ENCODE data around the gene PRPSAP1. TPM values are rescaled to one million over a fixed set of nuclear protein-coding genes. Genes with fewer than 3 reads are reported as not detected.

Gene PRPSAP1
- total RNA-seq, 2 experiments from 2014 or later, result 10.8 to 12.1 TPM

- Mint-ChIP-seq H3K4me1 (ENCODE audit: low read depth) (no peaks in the 10 kb centered on the region), H3K9me3 (no peaks in the 10 kb centered on the region), H3K27me3 (no peaks in the 10 kb centered on the region), H3K27ac (no peak overlapping the region), H3K36me3 (ENCODE audit: low read depth) (no peaks in the 10 kb centered on the region), H3K4me3 (no peak overlapping the region)
- no peaks in the 10 kb centered on the region for H3K27me3 ChIP-seq (ENCODE audit: control insufficient read depth in 1 of 2, insufficient read depth in 2 of 2, low read length in 2 of 2)
- no peak overlapping the region for H3K27ac ChIP-seq (ENCODE audit: low read depth in 1 of 2, low read length in 2 of 2)
- no peaks in the 10 kb centered on the region for H3K9me3 ChIP-seq (ENCODE audit: control insufficient read depth in 1 of 2, insufficient read depth in 1 of 2, low read length in 2 of 2)
- ChIA-PET POLR2A (no interaction called here), CTCF (no interaction called here)
- H3K4me3 ChIP-seq (ENCODE audit: low read length), result no peak overlapping the region
- TF ChIP-seq CTCF (IDR thresholded peaks at IDR 0.05), result no peak
- ATAC-seq (ENCODE audit: poor library complexity) (no peak), DNase-seq (no peak)
- no peaks in the 10 kb centered on the region for H3K36me3 ChIP-seq (ENCODE audit: insufficient read depth, low read length)
- H3K4me1 ChIP-seq (ENCODE audit: insufficient read depth, low read length), result no peaks in the 10 kb centered on the region
- intact Hi-C loops (cut with DNase I, micrococcal nuclease), result no loop called here
Measured at GRCh38 chr17:76367642-76368041, 13.9 kb upstream of the PRPSAP1 start.

- no peaks in the 10 kb centered on the region for H3K27me3 ChIP-seq (ENCODE audit: control insufficient read depth in 1 of 2, insufficient read depth in 2 of 2, low read length in 2 of 2)
- no peak overlapping the region for H3K27ac ChIP-seq (ENCODE audit: low read depth in 1 of 2, low read length in 2 of 2)
- DNase-seq (no peak), ATAC-seq (ENCODE audit: poor library complexity) (no peak)
- POLR2A ChIA-PET, result interaction anchor here (1.4 kb wide), 1 partner anchor 13 kb away, joined by 4 read pairs; no protein-coding TSS in a partner anchor
- H3K4me1 Mint-ChIP-seq (ENCODE audit: low read depth), result no peaks in the 10 kb centered on the region
- CTCF ChIA-PET, result interaction anchor here (1.7 kb wide), 1 partner anchor 32 kb away, joined by 7 read pairs; no protein-coding TSS in a partner anchor
- TF ChIP-seq CTCF (IDR thresholded peaks at IDR 0.05), result no peak
- no peaks in the 10 kb centered on the region for H3K36me3 ChIP-seq (ENCODE audit: insufficient read depth, low read length)
- no peaks in the 10 kb centered on the region for H3K9me3 ChIP-seq (ENCODE audit: control insufficient read depth in 1 of 2, insufficient read depth in 1 of 2, low read length in 2 of 2)
- intact Hi-C loops (cut with DNase I, micrococcal nuclease), result no loop called here
- no peak overlapping the region for H3K27ac Mint-ChIP-seq
- H3K27me3 Mint-ChIP-seq, result no peaks in the 10 kb centered on the region
- no peaks in the 10 kb centered on the region for H3K36me3 Mint-ChIP-seq (ENCODE audit: low read depth)
- no peak overlapping the region for H3K4me3 Mint-ChIP-seq
- H3K4me3 ChIP-seq (ENCODE audit: low read length), result no peak overlapping the region
- H3K4me1 ChIP-seq (ENCODE audit: insufficient read depth, low read length), result no peaks in the 10 kb centered on the region
- no peaks in the 10 kb centered on the region for H3K9me3 Mint-ChIP-seq
Measured at GRCh38 chr17:76366247-76366646, 12.5 kb upstream of the PRPSAP1 start.

GRCh38 chr17:76365256-76365903 is 11.7 kb upstream of the PRPSAP1 start:
- no peaks in the 10 kb centered on the region for H3K27me3 ChIP-seq (ENCODE audit: control insufficient read depth in 1 of 2, insufficient read depth in 2 of 2, low read length in 2 of 2)
- no peak for TF ChIP-seq CTCF (IDR thresholded peaks at IDR 0.05)
- no peak overlapping the region for H3K27ac Mint-ChIP-seq
- H3K9me3 Mint-ChIP-seq, result no peaks in the 10 kb centered on the region
- no peak overlapping the region for H3K4me3 ChIP-seq (ENCODE audit: low read length)
- no peaks in the 10 kb centered on the region for H3K36me3 ChIP-seq (ENCODE audit: insufficient read depth, low read length)
- no peaks in the 10 kb centered on the region for H3K36me3 Mint-ChIP-seq (ENCODE audit: low read depth)
- no peak overlapping the region for H3K27ac ChIP-seq (ENCODE audit: low read depth in 1 of 2, low read length in 2 of 2)
- no peak overlapping the region for H3K4me3 Mint-ChIP-seq
- H3K4me1 ChIP-seq (ENCODE audit: insufficient read depth, low read length), result no peaks in the 10 kb centered on the region
- H3K9me3 ChIP-seq (ENCODE audit: control insufficient read depth in 1 of 2, insufficient read depth in 1 of 2, low read length in 2 of 2), result no peaks in the 10 kb centered on the region
- CTCF ChIA-PET, result interaction anchor here (0.7 to 1.7 kb wide), 2 partner anchors 20 to 33 kb away, joined by 4 to 7 read pairs; no protein-coding TSS in a partner anchor
- ATAC-seq (ENCODE audit: poor library complexity) (no peak), DNase-seq (no peak)
- H3K4me1 Mint-ChIP-seq (ENCODE audit: low read depth), result no peaks in the 10 kb centered on the region
- POLR2A ChIA-PET, result interaction anchor here (1.4 kb wide), 1 partner anchor 12 kb away, joined by 4 read pairs; no protein-coding TSS in a partner anchor
- intact Hi-C loops (cut with DNase I, micrococcal nuclease), result no loop called here
- H3K27me3 Mint-ChIP-seq, result no peaks in the 10 kb centered on the region
